GM23338 (cell line): ENCODE measurements around the gene IKBKE. TPM values are rescaled to one million over a fixed set of nuclear protein-coding genes. Genes with fewer than 3 reads are reported as not detected.

Experiments
- ATAC-seq: fragments of 200-7000 bp; cut with Tn5 transposase; 3 replicates; pipeline ENCODE4 v1.9.1; 2020
- DNase-seq: peaks from one replicate; pipeline ENCODE4 v3.0.0-alpha.2; 2015; ENCODE audit warnings: low spot score
- H2AFZ ChIP-seq: fragments of 200-600 bp; sonication (generic); 2 replicates; pipeline ENCODE4 v1.8.0; 2016; ENCODE audit warnings: antibody characterized with exemption, mild to moderate bottlenecking, moderate library complexity
- H3F3A ChIP-seq: fragments of 200-600 bp; sonication (generic); replicated peaks from 2 replicates; pipeline ENCODE4 v1.8.0; 2017; ENCODE audit warnings: antibody characterized with exemption, mixed run types, low read depth
- H3K27ac ChIP-seq: fragments of 200-600 bp; sonication (generic); 2 replicates; pipeline ENCODE4 v1.6.1; 2016; ENCODE audit warnings: low read depth
- H3K27me3 ChIP-seq: fragments of 200-600 bp; sonication (generic); 2 replicates; pipeline ENCODE4 v1.8.0; 2016; ENCODE audit warnings: mild to moderate bottlenecking, mixed run types, moderate library complexity; ENCODE audit not compliant: insufficient read depth
- H3K36me3 ChIP-seq: fragments of 200-600 bp; sonication (generic); 2 replicates; pipeline ENCODE4 v1.8.0; 2016; ENCODE audit warnings: mild to moderate bottlenecking; ENCODE audit not compliant: insufficient read depth
- H3K4me1 ChIP-seq: fragments of 200-600 bp; sonication (generic); 2 replicates; pipeline ENCODE4 v1.8.0; 2016; ENCODE audit warnings: mild to moderate bottlenecking, moderate library complexity; ENCODE audit not compliant: insufficient read depth
- H3K4me2 ChIP-seq: fragments of 200-600 bp; sonication (generic); 2 replicates; pipeline ENCODE4 v1.7.1; 2017; ENCODE audit warnings: mixed run types
- H3K4me3 ChIP-seq: fragments of 200-600 bp; sonication (generic); 2 replicates; pipeline ENCODE4 v1.6.1; 2016; ENCODE audit warnings: mixed run types
- H3K79me2 ChIP-seq: fragments of 200-600 bp; sonication (generic); replicated peaks from 2 replicates; pipeline ENCODE4 v1.8.0; 2017; ENCODE audit warnings: mild to moderate bottlenecking; ENCODE audit not compliant: insufficient read depth
- H3K9me2 ChIP-seq: fragments of 200-600 bp; sonication (generic); 2 replicates; pipeline ENCODE4 v1.8.0; 2017; ENCODE audit not compliant: insufficient read depth
- H4K20me1 ChIP-seq: fragments of 200-600 bp; sonication (generic); replicated peaks from 2 replicates; pipeline ENCODE4 v1.8.0; 2017; ENCODE audit warnings: mild to moderate bottlenecking; ENCODE audit not compliant: insufficient read depth
- H3K27ac Mint-ChIP-seq: 2 replicates; pipeline ENCODE4 v1.8.0; 2020; ENCODE audit warnings: inconsistent platforms, mild to moderate bottlenecking, moderate library complexity, mixed read lengths
- H3K27me3 Mint-ChIP-seq: 3 replicates; pipeline ENCODE4 v1.8.0; 2022; ENCODE audit warnings: low read depth, mild to moderate bottlenecking, moderate library complexity, mixed read lengths, inconsistent platforms; ENCODE audit not compliant: insufficient read depth, poor library complexity
- H3K36me3 Mint-ChIP-seq: 3 replicates; pipeline ENCODE4 v1.8.0; 2021; ENCODE audit warnings: low read depth, mild to moderate bottlenecking, inconsistent platforms, moderate library complexity, mixed read lengths
- H3K4me1 Mint-ChIP-seq: 3 replicates; pipeline ENCODE4 v1.8.0; 2020; ENCODE audit warnings: mild to moderate bottlenecking, inconsistent platforms, mixed read lengths
- H3K4me3 Mint-ChIP-seq: 3 replicates; pipeline ENCODE4 v1.8.0; 2021; ENCODE audit warnings: moderate library complexity, mild to moderate bottlenecking, inconsistent platforms, mixed read lengths
- H3K9me3 Mint-ChIP-seq: 3 replicates; pipeline ENCODE4 v1.8.0; 2020; ENCODE audit warnings: moderate library complexity, mild to moderate bottlenecking, inconsistent platforms, mixed read lengths
- CREB1 ChIP-seq: fragments of 250-450 bp; sonication (Bioruptor Pico); IDR thresholded peaks from 2 replicates; pipeline ENCODE4 v1.5.0; 2020; ENCODE audit warnings: low read depth, mild to moderate bottlenecking, moderate library complexity
- CTCF ChIP-seq, 2 experiments: fragments of 200-600 bp in 1 of 2; sonication (generic) in 1 of 2; conservative IDR thresholded peaks; 2 replicates each; pipeline versions ENCODE4 v1.5.1 to v1.6.1; 2016 to 2017; ENCODE audit warnings: antibody characterized with exemption in 2 of 2, low read depth in 2 of 2, mild to moderate bottlenecking in 2 of 2, moderate library complexity in 1 of 2
- EZH2phosphoT487 ChIP-seq: fragments of 200-600 bp; sonication (generic); IDR thresholded peaks from one replicate; pipeline ENCODE4 v1.8.1; 2018; ENCODE audit warnings: antibody characterized with exemption; ENCODE audit not compliant: unreplicated experiment
- JUNB ChIP-seq: IDR thresholded peaks from one replicate; pipeline ENCODE4 v1.6.1; 2016; ENCODE audit warnings: antibody characterized with exemption; ENCODE audit not compliant: unreplicated experiment
- POLR2AphosphoS5 ChIP-seq: IDR thresholded peaks from 2 replicates; pipeline ENCODE4 v1.6.1; 2016; ENCODE audit warnings: antibody characterized with exemption, low read depth
- polyA plus RNA-seq: library from polyadenylated mRNA; unstranded; fragments of >200 nt; fragmentation: Nextera tagmentation; extraction: Ambion mirVana; gene quantifications from 2 replicates; pipeline ENCODE4 v1.2.1, GENCODE V29; 2016
- total RNA-seq: library from RNA; depleted of rRNA; stranded (reverse); fragments of >200 nt; shearing (Covaris generic); gene quantifications from 2 replicates; pipeline ENCODE4 v1.2.3, GENCODE V29; 2014
- TF ChIP-seq, protein P1 (sequence below): fragments of 250-450 bp; sonication (Bioruptor Pico); IDR thresholded peaks from 2 replicates; pipeline ENCODE4 v1.5.0; 2020; ENCODE audit warnings: mild to moderate bottlenecking, moderate library complexity
- TF ChIP-seq, protein P2 (sequence below): IDR thresholded peaks from 2 replicates; pipeline ENCODE4 v1.6.1; 2016; ENCODE audit warnings: antibody characterized with exemption

IKBKE gene
- total and polyA plus RNA-seq, 2 experiments from 2014 or later, result 4.8 to 11.1 TPM

DNA sequence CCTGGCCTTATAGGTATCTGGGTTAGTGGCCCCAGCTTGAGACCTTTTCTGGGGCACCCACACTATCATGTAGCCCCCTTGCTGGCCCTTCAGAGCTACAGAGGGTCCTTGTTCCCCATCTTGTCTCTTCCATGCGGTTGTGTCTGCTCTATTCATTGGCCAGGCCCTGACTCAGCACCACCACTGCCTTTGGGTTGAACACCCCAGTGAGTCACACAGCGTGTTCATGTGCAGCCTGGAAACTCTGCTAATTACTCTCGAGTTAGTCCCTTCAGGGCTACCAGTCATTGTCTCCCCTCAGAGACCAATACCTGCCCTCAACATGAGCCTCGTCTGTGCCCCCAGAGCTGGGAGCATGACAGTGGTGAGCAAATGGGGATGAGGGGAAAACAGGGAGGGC lies 28.2 kb upstream of the IKBKE start (continued):
- TF ChIP-seq CTCF (conservative IDR thresholded peaks at IDR 0.05; ENCODE audit: low read depth in 2 of 2) (no peak), CREB1 (CRISPR knock-in tag) (no peak), JUNB (no peak)
- TF ChIP-seq, protein P1, sequence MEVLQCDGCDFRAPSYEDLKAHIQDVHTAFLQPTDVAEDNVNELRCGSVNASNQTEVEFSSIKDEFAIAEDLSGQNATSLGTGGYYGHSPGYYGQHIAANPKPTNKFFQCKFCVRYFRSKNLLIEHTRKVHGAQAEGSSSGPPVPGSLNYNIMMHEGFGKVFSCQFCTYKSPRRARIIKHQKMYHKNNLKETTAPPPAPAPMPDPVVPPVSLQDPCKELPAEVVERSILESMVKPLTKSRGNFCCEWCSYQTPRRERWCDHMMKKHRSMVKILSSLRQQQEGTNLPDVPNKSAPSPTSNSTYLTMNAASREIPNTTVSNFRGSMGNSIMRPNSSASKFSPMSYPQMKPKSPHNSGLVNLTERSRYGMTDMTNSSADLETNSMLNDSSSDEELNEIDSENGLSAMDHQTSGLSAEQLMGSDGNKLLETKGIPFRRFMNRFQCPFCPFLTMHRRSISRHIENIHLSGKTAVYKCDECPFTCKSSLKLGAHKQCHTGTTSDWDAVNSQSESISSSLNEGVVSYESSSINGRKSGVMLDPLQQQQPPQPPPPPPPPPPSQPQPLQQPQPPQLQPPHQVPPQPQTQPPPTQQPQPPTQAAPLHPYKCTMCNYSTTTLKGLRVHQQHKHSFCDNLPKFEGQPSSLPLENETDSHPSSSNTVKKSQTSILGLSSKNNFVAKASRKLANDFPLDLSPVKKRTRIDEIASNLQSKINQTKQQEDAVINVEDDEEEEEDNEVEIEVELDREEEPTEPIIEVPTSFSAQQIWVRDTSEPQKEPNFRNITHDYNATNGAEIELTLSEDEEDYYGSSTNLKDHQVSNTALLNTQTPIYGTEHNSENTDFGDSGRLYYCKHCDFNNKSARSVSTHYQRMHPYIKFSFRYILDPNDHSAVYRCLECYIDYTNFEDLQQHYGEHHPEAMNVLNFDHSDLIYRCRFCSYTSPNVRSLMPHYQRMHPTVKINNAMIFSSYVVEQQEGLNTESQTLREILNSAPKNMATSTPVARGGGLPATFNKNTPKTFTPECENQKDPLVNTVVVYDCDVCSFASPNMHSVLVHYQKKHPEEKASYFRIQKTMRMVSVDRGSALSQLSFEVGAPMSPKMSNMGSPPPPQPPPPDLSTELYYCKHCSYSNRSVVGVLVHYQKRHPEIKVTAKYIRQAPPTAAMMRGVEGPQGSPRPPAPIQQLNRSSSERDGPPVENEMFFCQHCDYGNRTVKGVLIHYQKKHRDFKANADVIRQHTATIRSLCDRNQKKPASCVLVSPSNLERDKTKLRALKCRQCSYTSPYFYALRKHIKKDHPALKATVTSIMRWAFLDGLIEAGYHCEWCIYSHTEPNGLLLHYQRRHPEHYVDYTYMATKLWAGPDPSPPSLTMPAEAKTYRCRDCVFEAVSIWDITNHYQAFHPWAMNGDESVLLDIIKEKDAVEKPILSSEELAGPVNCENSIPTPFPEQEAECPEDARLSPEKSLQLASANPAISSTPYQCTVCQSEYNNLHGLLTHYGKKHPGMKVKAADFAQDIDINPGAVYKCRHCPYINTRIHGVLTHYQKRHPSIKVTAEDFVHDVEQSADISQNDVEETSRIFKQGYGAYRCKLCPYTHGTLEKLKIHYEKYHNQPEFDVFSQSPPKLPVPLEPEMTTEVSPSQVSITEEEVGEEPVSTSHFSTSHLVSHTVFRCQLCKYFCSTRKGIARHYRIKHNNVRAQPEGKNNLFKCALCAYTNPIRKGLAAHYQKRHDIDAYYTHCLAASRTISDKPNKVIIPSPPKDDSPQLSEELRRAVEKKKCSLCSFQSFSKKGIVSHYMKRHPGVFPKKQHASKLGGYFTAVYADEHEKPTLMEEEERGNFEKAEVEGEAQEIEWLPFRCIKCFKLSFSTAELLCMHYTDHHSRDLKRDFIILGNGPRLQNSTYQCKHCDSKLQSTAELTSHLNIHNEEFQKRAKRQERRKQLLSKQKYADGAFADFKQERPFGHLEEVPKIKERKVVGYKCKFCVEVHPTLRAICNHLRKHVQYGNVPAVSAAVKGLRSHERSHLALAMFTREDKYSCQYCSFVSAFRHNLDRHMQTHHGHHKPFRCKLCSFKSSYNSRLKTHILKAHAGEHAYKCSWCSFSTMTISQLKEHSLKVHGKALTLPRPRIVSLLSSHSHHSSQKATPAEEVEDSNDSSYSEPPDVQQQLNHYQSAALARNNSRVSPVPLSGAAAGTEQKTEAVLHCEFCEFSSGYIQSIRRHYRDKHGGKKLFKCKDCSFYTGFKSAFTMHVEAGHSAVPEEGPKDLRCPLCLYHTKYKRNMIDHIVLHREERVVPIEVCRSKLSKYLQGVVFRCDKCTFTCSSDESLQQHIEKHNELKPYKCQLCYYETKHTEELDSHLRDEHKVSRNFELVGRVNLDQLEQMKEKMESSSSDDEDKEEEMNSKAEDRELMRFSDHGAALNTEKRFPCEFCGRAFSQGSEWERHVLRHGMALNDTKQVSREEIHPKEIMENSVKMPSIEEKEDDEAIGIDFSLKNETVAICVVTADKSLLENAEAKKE (CRISPR knock-in tag), result no peak
- TF ChIP-seq, protein P2, sequence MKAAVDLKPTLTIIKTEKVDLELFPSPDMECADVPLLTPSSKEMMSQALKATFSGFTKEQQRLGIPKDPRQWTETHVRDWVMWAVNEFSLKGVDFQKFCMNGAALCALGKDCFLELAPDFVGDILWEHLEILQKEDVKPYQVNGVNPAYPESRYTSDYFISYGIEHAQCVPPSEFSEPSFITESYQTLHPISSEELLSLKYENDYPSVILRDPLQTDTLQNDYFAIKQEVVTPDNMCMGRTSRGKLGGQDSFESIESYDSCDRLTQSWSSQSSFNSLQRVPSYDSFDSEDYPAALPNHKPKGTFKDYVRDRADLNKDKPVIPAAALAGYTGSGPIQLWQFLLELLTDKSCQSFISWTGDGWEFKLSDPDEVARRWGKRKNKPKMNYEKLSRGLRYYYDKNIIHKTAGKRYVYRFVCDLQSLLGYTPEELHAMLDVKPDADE, result no peak

GRCh38 chr1:206445116-206445515 lies 25.2 kb upstream of the IKBKE start:
- Mint-ChIP-seq H3K9me3 (no peaks in the 10 kb centered on the region; the same call in 2 of the 3 replicates), H3K36me3 (peaks cover 32% of the 10 kb centered on the region), H3K27ac (no peak overlapping the region), H3K4me3 (no peak overlapping the region), H3K27me3 (peaks cover 1% of the 10 kb centered on the region), H3K4me1 (no peaks in the 10 kb centered on the region)
- ATAC-seq, result no peak
- Histone ChIP-seq H3K9me2 (no peaks in the 10 kb centered on the region), H3K27ac (no peak overlapping the region), H3K27me3 (no peaks in the 10 kb centered on the region), H2AFZ (no peak overlapping the region), H4K20me1 (no peaks in the 10 kb centered on the region; the same call in 1 of the 2 replicates), H3F3A (no peaks in the 10 kb centered on the region), H3K79me2 (no peaks in the 10 kb centered on the region), H3K4me3 (no peak overlapping the region), H3K4me1 (no peaks in the 10 kb centered on the region), H3K4me2 (no peak overlapping the region), H3K36me3 (0 out of 2 replicates have a peak, but pooled peaks cover 4% of the 10 kb centered on the region)
- DNase-seq, result no peak
- TF ChIP-seq POLR2AphosphoS5 (no peak), EZH2phosphoT487 (no peak), CREB1 (CRISPR knock-in tag) (no peak), JUNB (no peak)
